NCI-H446 treated with DMSO at 0.1 percent for 48 hours (cell line): Measurements from ENCODE around the gene SMIM10.
"Not testable (repeated sequence)": the region's sequence is repeated elsewhere in the genome, so short reads cannot be mapped to it uniquely, and the experiment has no call there.

ENCODE experiments used
- DNase-seq: peaks from one replicate; lab custom pipeline; 2025; lab: John Stamatoyannopoulos, UW

Gene SMIM10

DNA sequence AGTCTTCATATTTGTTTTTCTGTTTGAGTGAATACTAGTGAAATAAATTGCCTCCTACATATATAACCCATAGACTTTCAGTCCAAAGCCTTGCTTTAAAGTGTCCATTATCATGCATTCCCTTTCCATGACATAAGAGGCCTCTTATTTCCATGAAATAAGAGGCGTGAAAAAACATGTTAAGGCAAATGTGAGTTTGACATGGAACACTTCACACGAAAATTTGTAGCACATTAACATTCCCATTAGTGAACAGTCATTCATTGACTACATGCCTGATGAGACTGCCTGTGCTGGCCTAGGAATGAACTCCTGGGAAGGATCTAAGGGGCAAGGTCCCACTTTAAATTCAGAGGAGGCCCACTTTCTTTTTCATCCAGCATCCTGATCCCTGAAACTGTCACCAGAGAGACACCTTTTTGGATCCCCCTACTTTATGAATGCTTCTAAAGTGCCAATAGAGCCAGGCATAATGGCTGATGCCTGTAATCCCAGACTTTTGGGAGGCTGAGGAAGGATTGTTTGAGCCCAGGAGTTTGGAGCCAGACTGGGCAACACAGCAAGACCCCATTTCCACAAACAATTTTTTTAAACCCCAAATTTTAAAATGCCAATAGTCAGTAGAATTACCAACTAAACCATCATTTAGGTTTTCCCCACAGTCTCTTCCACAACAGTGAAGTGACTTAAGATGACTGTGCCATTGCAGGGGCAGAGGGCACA is 24.9 kb downstream of the SMIM10 start:
- no peak for DNase-seq

DNA sequence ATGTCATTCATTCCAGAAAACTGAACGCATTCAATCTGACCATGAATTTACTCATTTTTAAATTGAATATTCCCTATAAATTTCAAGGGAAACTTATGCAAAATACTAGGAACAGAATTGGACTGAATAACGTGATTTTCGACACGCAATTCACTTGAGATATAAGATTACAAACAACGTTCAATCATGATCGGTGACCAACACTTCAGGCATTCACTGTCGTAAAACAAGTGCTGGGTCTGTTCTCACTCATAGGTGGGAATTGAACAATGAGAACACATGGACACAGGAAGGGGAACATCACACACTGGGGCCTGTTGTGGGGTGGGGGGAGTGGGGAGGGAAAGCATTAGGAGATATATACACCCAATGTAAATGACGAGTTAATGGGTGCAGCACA is 29.1 kb downstream of the SMIM10 start:
- not testable (repeated sequence) for DNase-seq

DNA sequence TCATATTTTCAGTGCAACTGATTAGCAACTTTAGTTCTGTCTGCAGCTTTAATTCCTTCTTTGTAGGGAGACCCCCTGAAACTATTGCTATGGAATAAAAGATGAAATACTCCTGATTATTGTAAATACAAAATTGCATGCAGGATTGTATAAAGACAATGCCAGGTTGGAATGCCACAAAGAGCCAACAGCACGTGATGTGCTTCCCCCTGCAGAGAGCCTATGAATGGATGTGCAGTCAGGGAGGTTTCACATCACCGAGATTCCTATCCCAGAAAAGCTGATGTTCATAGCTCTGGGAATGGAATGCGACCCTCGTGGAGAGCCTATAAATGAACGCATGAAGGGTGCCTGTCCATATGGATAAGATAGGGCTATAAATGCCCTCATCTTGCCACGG is 33.0 kb downstream of the SMIM10 start:
- not testable (repeated sequence) for DNase-seq

DNA sequence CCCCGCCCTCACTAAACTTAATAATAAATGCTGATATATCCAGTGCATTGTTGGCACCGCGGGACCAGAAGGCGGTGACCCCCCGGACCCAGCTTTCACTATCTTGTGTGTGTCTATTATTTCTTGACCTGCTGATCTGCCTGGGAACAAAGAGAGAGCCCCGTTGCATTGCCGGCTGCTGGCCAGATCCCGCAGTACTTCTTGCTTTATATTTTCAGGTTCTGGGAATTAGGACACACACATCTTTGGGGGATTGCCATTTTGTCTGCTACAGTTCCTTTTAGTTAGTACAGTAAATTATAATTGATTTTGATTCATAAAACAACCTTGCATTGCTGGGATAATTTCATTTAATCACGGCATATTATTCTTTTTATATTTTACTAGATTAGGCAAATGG is 33.7 kb downstream of the SMIM10 start:
- no peak for DNase-seq

DNA sequence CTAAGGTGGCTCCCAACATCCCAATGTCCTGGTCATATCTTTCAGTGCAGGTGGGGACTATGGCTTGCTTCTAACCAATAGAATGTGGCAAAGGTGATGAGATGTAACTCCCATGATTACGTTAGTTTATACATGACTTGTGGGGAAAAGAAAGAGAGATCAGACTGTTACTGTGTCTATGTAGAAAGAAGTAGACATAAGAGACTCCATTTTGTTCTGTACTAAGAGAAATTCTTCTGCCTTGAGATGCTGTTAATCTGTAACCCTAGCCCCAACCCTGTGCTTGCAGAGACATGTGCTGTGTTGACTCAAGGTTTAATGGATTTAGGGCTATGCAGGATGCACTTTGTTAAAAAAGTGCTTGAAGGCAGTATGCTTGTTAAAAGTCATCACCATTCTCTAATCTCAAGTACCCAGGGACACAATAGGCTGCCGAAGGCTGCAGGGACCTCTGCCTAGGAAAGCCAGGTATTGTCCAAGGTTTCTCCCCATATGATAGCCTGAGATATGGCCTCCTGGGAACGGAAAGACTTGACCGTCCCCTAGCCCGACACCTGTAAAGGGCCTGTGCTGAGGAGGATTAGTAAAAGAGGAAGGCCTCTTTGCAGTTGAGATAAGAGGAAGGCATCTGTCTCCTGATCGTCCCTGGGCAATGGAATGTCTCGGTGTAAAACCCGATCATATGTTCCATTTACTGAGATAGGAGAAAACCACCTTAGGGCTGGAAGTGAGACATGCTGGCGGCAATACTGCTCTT is 39.6 kb downstream of the SMIM10 start:
- DNase-seq: not testable (repeated sequence)

DNA sequence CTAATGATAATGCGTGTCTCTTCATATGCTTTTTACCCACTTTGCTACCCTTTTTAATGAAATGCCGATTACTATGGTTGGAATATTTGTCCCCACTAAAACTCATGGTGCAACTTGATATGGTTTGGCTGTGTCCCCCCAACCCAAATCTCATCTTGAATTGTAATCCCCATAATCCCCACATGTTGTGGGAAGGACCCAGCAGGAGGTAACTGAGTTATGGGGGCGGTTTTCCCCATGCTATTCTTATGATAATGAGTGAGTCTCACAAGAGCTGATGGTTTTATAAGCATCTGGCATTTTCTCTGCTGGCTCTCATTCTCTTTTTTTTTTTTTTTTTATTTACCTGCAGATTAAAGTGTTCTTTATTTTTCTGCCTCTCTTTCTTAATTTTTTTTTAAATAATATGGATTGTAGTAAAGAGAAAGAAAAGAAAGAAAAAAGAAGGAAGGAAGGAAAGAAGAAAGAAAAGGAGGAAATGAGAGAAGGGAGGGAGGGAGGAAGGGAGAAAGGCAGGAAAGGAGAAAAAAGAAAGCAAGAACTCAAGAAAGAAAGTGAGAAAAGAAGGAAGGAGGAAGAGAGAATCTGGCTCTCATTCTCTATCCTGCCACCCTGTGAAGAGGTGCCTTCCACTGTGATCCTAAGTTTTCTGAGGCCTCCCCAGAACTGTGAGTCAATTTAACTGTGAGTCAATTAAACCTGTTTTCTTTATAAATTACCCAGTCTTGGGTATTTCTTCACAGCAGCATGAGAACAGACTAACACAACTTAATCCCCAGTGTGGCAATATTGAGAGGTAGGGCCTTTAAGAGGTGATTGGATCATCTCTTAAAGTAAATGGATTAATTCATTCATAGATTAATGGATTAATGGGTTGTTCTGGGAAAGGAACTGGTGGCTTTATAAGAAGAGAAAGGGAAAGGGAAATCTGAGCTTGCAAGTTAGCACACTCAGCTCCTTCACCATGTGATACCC is 50.6 kb downstream of the SMIM10 start:
- not testable (repeated sequence) for DNase-seq
